Vagina (tissue), 2 donors: Measurements from ENCODE around the gene SORCS2. TPM values are rescaled to one million over a fixed set of nuclear protein-coding genes. Genes with fewer than 3 reads are reported as not detected.

ENCODE experiments used
- DNase-seq, 2 donors: peaks; one replicate each; pipeline ENCODE4 v3.0.0-alpha.2; 2017; ENCODE audit errors: extremely low spot score in 2 of 2
- H3K27ac ChIP-seq: fragments of 200-600 bp; sonication (generic); one replicate; pipeline ENCODE4 v1.5.1; 2019
- H3K27me3 ChIP-seq: fragments of 200-600 bp; sonication (generic); one replicate; pipeline ENCODE4 v1.5.1; 2019
- H3K36me3 ChIP-seq, 2 donors: fragments of 200-600 bp; sonication (generic); one replicate each; pipeline ENCODE4 v1.5.1; 2017 to 2019
- H3K4me1 ChIP-seq: fragments of 200-600 bp; sonication (generic); one replicate; pipeline ENCODE4 v1.5.1; 2019
- H3K4me3 ChIP-seq, 2 donors: fragments of 200-600 bp; sonication (generic); 1 replicate in 1 of 2; 2 replicates in 1 of 2; pipeline ENCODE4 v1.5.1; 2016 to 2019
- H3K9me3 ChIP-seq: fragments of 200-600 bp; sonication (generic); one replicate; pipeline ENCODE4 v1.5.1; 2019
- POLR2A ChIP-seq, 2 donors: fragments of 450-650 bp; IDR thresholded peaks; one replicate each; pipeline ENCODE4 v1.6.1; 2017; ENCODE audit warnings: antibody characterized with exemption in 2 of 2, mild to moderate bottlenecking in 2 of 2, moderate library complexity in 2 of 2
- POLR2AphosphoS5 ChIP-seq, 2 donors: sonication (generic); formaldehyde crosslinking; IDR thresholded peaks; one replicate each; pipeline ENCODE4 v1.9.0; 2017; ENCODE audit warnings: antibody characterized with exemption in 2 of 2, mild to moderate bottlenecking in 2 of 2, low read depth in 1 of 2; ENCODE audit not compliant: insufficient read depth in 1 of 2
- intact Hi-C: fragments of 100-400 bp; cut with DNase I; formaldehyde crosslinking; loops from one replicate; pipeline ENCODE4 v1.15.1; 2023
- total RNA-seq: library from RNA; depleted of rRNA; stranded (reverse); fragments of >200 nt; gene quantifications from one replicate; pipeline ENCODE4 v1.2.3, GENCODE V29; 2016
- TF ChIP-seq, protein P1 (sequence below), 3 experiments: fragments of 450-650 bp in 2 of 3; fragments of 200-600 bp in 1 of 3; sonication (generic) in 1 of 3; IDR thresholded peaks; one replicate each; pipeline ENCODE4 v1.5.1; 2017 to 2019; ENCODE audit warnings: antibody characterized with exemption in 3 of 3, mild to moderate bottlenecking in 2 of 3, moderate library complexity in 2 of 3

Gene SORCS2
- total RNA-seq, 1 donor from 2014 or later = 5.4 TPM

DNA sequence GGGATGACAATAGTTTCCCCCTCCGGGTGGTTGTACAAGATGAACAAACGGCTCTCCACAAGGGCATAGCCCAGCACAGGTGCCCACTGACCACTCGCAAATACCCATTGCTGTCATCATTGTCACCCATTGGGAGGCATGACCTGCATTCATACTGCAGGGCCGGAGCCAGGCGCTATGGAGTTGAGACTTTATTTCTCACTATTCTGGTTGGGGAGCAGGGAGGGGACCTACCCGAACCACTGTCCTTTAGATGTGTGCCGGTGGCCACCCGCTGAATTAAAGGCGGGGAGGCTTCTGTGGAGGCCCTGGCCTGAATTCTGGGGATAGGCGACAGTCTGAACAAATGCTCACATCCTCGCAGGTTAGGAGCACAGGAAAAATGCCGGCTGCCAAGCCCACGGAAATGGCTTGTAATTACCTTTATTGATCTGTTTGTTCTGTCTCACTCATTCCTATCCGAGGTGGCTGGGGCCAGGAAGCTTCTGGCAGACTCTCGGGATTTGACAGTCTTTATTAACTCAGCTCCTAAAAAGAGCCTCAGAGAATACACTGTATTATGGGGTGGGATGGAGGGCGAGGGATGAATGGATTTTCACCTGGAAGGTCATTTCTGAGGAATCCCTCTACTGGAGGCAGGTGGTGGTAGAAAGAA lies 367.5 kb downstream of the SORCS2 start:
- no peaks in the 10 kb centered on the region for H3K4me1 ChIP-seq
- TF ChIP-seq POLR2A (IDR thresholded peaks at IDR 0.05) (no peak), POLR2AphosphoS5 (IDR thresholded peaks at IDR 0.05; ENCODE audit: insufficient read depth in 1 of 2, low read depth in 1 of 2) (no peak)
- TF ChIP-seq, protein P1, sequence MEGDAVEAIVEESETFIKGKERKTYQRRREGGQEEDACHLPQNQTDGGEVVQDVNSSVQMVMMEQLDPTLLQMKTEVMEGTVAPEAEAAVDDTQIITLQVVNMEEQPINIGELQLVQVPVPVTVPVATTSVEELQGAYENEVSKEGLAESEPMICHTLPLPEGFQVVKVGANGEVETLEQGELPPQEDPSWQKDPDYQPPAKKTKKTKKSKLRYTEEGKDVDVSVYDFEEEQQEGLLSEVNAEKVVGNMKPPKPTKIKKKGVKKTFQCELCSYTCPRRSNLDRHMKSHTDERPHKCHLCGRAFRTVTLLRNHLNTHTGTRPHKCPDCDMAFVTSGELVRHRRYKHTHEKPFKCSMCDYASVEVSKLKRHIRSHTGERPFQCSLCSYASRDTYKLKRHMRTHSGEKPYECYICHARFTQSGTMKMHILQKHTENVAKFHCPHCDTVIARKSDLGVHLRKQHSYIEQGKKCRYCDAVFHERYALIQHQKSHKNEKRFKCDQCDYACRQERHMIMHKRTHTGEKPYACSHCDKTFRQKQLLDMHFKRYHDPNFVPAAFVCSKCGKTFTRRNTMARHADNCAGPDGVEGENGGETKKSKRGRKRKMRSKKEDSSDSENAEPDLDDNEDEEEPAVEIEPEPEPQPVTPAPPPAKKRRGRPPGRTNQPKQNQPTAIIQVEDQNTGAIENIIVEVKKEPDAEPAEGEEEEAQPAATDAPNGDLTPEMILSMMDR (IDR thresholded peaks at IDR 0.05) = no peak
- intact Hi-C loops = no loop called here
- H3K27ac ChIP-seq = no peak overlapping the region
- no peak overlapping the region for H3K4me3 ChIP-seq
- no peaks in the 10 kb centered on the region for H3K9me3 ChIP-seq
- H3K27me3 ChIP-seq = no peaks in the 10 kb centered on the region
- no peaks in the 10 kb centered on the region for H3K36me3 ChIP-seq
- DNase-seq = no peak

DNA sequence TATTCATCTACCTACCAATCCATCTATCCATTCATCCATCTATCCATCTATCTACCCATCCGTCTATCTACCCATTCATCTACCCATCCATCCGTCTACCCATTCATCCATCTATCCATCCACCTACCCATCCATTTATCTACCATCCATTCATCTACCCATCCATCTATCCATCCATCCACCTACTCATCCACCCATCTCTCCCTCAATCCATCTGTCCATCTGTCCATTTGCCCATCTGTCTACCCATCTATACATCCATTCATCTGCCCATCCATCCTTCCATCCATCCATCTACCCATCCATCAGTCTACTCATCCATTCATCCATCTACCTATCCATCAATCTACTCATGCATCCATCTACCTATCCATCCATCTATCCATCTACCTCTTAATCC lies 369.2 kb downstream of the SORCS2 start:
- no peaks in the 10 kb centered on the region for H3K9me3 ChIP-seq
- H3K27ac ChIP-seq = no peak overlapping the region
- H3K4me1 ChIP-seq = no peaks in the 10 kb centered on the region
- H3K4me3 ChIP-seq = no peak overlapping the region
- intact Hi-C loops = no loop called here
- no peaks in the 10 kb centered on the region for H3K36me3 ChIP-seq
- TF ChIP-seq POLR2A (IDR thresholded peaks at IDR 0.05) = no peak
- no peak for TF ChIP-seq POLR2AphosphoS5 (IDR thresholded peaks at IDR 0.05; ENCODE audit: insufficient read depth in 1 of 2, low read depth in 1 of 2)
- TF ChIP-seq, protein P1 (IDR thresholded peaks at IDR 0.05) = no peak
- no peaks in the 10 kb centered on the region for H3K27me3 ChIP-seq
- DNase-seq = no peak

DNA sequence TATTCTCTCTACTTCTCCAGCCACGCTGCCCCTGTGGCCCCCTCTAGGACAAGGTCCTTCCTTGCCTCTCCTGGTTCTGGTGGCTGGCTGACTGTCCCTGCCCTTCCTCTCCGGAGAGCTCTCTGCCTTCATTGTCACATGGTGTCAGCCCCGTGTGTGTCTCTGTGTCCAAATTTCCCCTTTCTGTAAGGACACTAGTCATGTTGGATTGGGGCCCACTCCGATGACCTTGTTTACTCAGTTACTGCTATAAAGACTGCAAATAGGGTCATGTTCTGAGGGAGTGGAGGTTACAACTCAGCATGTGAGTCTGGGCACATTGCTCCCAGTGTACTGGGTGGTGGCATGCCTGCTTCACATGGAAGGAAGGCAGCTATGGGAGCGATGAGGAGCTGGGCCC lies 371.9 kb downstream of the SORCS2 start:
- H3K27ac ChIP-seq = no peak overlapping the region
- H3K9me3 ChIP-seq = no peaks in the 10 kb centered on the region
- no peak for DNase-seq
- no peak overlapping the region for H3K4me3 ChIP-seq
- no peaks in the 10 kb centered on the region for H3K4me1 ChIP-seq
- H3K27me3 ChIP-seq = no peaks in the 10 kb centered on the region
- H3K36me3 ChIP-seq = no peaks in the 10 kb centered on the region
- TF ChIP-seq, protein P1 (IDR thresholded peaks at IDR 0.05) = no peak
- TF ChIP-seq POLR2AphosphoS5 (IDR thresholded peaks at IDR 0.05; ENCODE audit: insufficient read depth in 1 of 2, low read depth in 1 of 2) (no peak), POLR2A (IDR thresholded peaks at IDR 0.05) (no peak)
- intact Hi-C loops = no loop called here

DNA sequence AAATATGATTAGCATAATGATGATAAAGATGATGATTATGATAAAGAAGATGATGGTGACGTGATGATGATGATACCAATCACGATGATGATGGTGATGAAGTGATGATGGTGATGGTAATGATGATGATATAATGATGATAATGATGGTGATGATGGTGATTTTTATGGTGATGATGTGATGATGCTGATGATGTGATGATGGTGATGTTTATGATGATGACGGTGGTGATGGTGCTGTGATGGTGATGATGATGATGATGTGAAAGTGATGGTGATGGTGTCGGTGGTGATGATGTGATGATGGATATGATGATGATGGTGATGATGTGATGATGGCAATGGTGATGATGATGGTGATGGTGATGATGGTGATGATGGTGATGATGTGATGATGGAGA lies 373.1 kb downstream of the SORCS2 start:
- H3K9me3 ChIP-seq = no peaks in the 10 kb centered on the region
- H3K36me3 ChIP-seq = no peaks in the 10 kb centered on the region
- no peaks in the 10 kb centered on the region for H3K4me1 ChIP-seq
- no peak for DNase-seq
- no peak for TF ChIP-seq POLR2A (IDR thresholded peaks at IDR 0.05)
- TF ChIP-seq, protein P1 (IDR thresholded peaks at IDR 0.05) = no peak
- no peak for TF ChIP-seq POLR2AphosphoS5 (IDR thresholded peaks at IDR 0.05; ENCODE audit: insufficient read depth in 1 of 2, low read depth in 1 of 2)
- H3K4me3 ChIP-seq = no peak overlapping the region
- intact Hi-C loops = no loop called here
- no peaks in the 10 kb centered on the region for H3K27me3 ChIP-seq
- no peak overlapping the region for H3K27ac ChIP-seq
